ENCODE data around the gene WDR72. TPM values are rescaled to one million over a fixed set of nuclear protein-coding genes. Genes with fewer than 3 reads are reported as not detected.

WDR72 gene
- total and polyA plus RNA-seq, 2 donors (not counting 1 experiment from before 2014, with no cell fraction given) = not detected

- TF ChIP-seq EZH2 (IDR thresholded peaks at IDR 0.05; ENCODE audit: borderline replicate concordance, insufficient read depth, low read depth, low read length, poor library complexity, severe bottlenecking) (no peak), CTCF (IDR thresholded peaks at IDR 0.05) (peak; percentile 11)
- Histone ChIP-seq H3K4me1 (ENCODE audit: control insufficient read depth in 2 of 2, insufficient read depth in 2 of 2, low read length in 2 of 2) (no peaks in the 10 kb centered on the region), H3K36me3 (replicated peaks in 1 of 2; ENCODE audit: control extremely low read depth in 1 of 2, control insufficient read depth in 1 of 2, extremely low read depth in 1 of 2, insufficient read depth in 2 of 2, low read length in 1 of 2) (no peaks in the 10 kb centered on the region), H3K27me3 (replicated peaks in 1 of 4; ENCODE audit: control extremely low read depth in 1 of 4, control insufficient read depth in 3 of 4, insufficient read depth in 4 of 4, low read length in 3 of 4) (peaks cover 0 to 3% (median 0%) of the 10 kb centered on the region in 4 experiments), H3K9me3 (ENCODE audit: control extremely low read depth in 1 of 3, control insufficient read depth in 2 of 3, insufficient read depth in 1 of 3, low read length in 2 of 3) (no peaks in the 10 kb centered on the region), H3K27ac (ENCODE audit: low read length in 2 of 2) (no peak overlapping the region), H4K20me1 (ENCODE audit: control insufficient read depth, insufficient read depth, low read length, poor library complexity, severe bottlenecking) (no peaks in the 10 kb centered on the region), H2AFZ (ENCODE audit: insufficient read depth, low read depth, low read length, poor library complexity, severe bottlenecking) (no peak overlapping the region), H3K9ac (ENCODE audit: low read length) (no peak overlapping the region), H3K79me2 (ENCODE audit: control insufficient read depth, insufficient read depth, low read length) (no peaks in the 10 kb centered on the region), H3K4me3 (ENCODE audit: control extremely low read depth in 1 of 5, extremely low read depth in 1 of 5, insufficient read depth in 1 of 5, low read depth in 2 of 5, low read length in 4 of 5) (no peak overlapping the region), H3K4me2 (replicated peaks; ENCODE audit: low read depth, low read length, poor library complexity, severe bottlenecking) (no peak overlapping the region)
- POLR2A ChIA-PET = no interaction called here
- no peak for DNase-seq
- H3K4me1 Mint-ChIP-seq = no peaks in the 10 kb centered on the region
- CTCF ChIA-PET = no interaction called here
- intact Hi-C loops (cut with micrococcal nuclease) = no loop called here
- no peak overlapping the region for H3K4me3 Mint-ChIP-seq
- WGBS (ENCODE audit: insufficient coverage) = no CpG with 5 or more reads among the region's 3 CpGs
- H3K9me3 Mint-ChIP-seq (ENCODE audit: insufficient read depth) = no peaks in the 10 kb centered on the region
- ATAC-seq (ENCODE audit: low read depth) = no peak
- H3K27me3 Mint-ChIP-seq = no peaks in the 10 kb centered on the region
- H3K27ac Mint-ChIP-seq = no peak overlapping the region
These were observed 42.3 kb downstream of the WDR72 start for GRCh38 chr15:53716909-53717876.

GRCh38 chr15:53713218-53713617, 46.2 kb downstream of the WDR72 start:
- Histone ChIP-seq H2AFZ (ENCODE audit: insufficient read depth, low read depth, low read length, poor library complexity, severe bottlenecking) (no peak overlapping the region), H3K4me1 (ENCODE audit: control insufficient read depth in 2 of 2, insufficient read depth in 2 of 2, low read length in 2 of 2) (no peaks in the 10 kb centered on the region), H3K9me3 (ENCODE audit: control extremely low read depth in 1 of 3, control insufficient read depth in 2 of 3, insufficient read depth in 1 of 3, low read length in 2 of 3) (no peaks in the 10 kb centered on the region), H3K36me3 (replicated peaks in 1 of 2; ENCODE audit: control extremely low read depth in 1 of 2, control insufficient read depth in 1 of 2, extremely low read depth in 1 of 2, insufficient read depth in 2 of 2, low read length in 1 of 2) (no peaks in the 10 kb centered on the region), H3K79me2 (ENCODE audit: control insufficient read depth, insufficient read depth, low read length) (no peaks in the 10 kb centered on the region), H3K27ac (ENCODE audit: low read length in 2 of 2) (no peak overlapping the region), H3K9ac (ENCODE audit: low read length) (no peak overlapping the region), H4K20me1 (ENCODE audit: control insufficient read depth, insufficient read depth, low read length, poor library complexity, severe bottlenecking) (no peaks in the 10 kb centered on the region), H3K27me3 (replicated peaks in 1 of 4; ENCODE audit: control extremely low read depth in 1 of 4, control insufficient read depth in 3 of 4, insufficient read depth in 4 of 4, low read length in 3 of 4) (no peaks in the 10 kb centered on the region), H3K4me3 (ENCODE audit: control extremely low read depth in 1 of 5, extremely low read depth in 1 of 5, insufficient read depth in 1 of 5, low read depth in 2 of 5, low read length in 4 of 5) (no peak overlapping the region), H3K4me2 (replicated peaks; ENCODE audit: low read depth, low read length, poor library complexity, severe bottlenecking) (no peak overlapping the region)
- TF ChIP-seq CTCF (IDR thresholded peaks at IDR 0.05) = no peak
- TF ChIP-seq EZH2 (IDR thresholded peaks at IDR 0.05; ENCODE audit: borderline replicate concordance, insufficient read depth, low read depth, low read length, poor library complexity, severe bottlenecking) = no peak
- POLR2A ChIA-PET = no interaction called here
- CTCF ChIA-PET = no interaction called here
- intact Hi-C loops (cut with micrococcal nuclease) = no loop called here
- Mint-ChIP-seq H3K27me3 (no peaks in the 10 kb centered on the region), H3K9me3 (ENCODE audit: insufficient read depth) (no peaks in the 10 kb centered on the region), H3K27ac (no peak overlapping the region), H3K4me1 (no peaks in the 10 kb centered on the region), H3K4me3 (no peak overlapping the region)
- no peak for DNase-seq
- WGBS (ENCODE audit: insufficient coverage) = 80% methylated on average over 1 of the region's 6 CpGs
- ATAC-seq (ENCODE audit: low read depth) = no peak

Measured in B cell (primary cell).